Ramos (cell line): ENCODE results near the gene FBLIM1.
"Not testable (repeated sequence)": the region's sequence is repeated elsewhere in the genome, so short reads cannot be mapped to it uniquely, and the experiment has no call there.

Source experiments
- in situ Hi-C: fragments of 300-500 bp; cut with MboI; formaldehyde crosslinking; loops from one replicate; pipeline ENCODE4 v1.14.3; 2022; ENCODE audit warnings: low sequenced_read_pairs; ENCODE audit not compliant: unreplicated experiment

The FBLIM1 gene

GRCh38 chr1:15803380-15803779 lies 44.8 kb downstream of the FBLIM1 start:
- in situ Hi-C loops, result no loop called here

DNA sequence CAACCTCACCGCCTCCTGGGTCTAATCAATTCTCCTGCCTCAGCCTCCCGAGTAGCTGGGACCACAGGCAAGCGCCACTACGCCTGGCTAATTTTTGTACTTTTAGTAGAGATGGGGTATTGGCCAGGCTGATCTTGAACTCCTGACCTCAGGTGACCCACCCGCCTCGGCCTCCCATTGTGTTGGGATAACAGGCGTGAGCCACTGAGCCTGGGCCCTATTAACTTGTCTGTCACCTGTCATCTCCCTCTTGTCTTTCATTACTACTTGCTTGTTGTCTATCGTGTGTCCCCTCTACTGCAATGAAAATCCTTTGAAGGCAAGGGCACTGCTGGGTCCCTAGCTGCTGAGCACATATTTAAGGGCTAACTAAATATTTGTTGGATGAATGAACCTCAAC lies 45.5 kb downstream of the FBLIM1 start:
- in situ Hi-C loops, result no loop called here

DNA sequence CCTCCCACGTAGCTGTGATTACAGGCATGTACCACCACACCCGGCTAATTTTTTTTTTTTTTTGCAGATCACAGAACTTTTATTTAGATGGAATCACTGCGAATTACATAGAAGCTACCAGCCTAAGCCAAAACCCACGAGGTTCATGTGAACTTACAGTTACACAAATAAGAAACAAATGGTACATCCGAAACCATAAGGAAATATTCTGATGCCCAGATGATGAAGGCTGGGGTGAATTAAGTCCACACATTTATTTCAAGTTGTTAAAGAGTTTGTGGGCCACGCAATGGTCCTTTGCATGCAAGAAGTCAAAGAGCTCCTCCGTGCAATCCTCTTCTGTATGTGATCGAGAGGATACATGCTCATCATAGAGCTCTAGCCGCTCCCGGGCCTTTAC lies 48.5 kb downstream of the FBLIM1 start:
- in situ Hi-C loops, result no loop called here

- in situ Hi-C loops, result not testable (repeated sequence)
Observed at GRCh38 chr1:15807549-15807948, 49.0 kb downstream of the FBLIM1 start, which contains the start of gene UQCRHL. TSS of gene UQCRHL (minus strand) at chr1:15807649. CDS start at chr1:15807649, 0 bp downstream.

- in situ Hi-C loops, result no loop called here
Observed at GRCh38 chr1:15808955-15809354, 50.4 kb downstream of the FBLIM1 start.

DNA sequence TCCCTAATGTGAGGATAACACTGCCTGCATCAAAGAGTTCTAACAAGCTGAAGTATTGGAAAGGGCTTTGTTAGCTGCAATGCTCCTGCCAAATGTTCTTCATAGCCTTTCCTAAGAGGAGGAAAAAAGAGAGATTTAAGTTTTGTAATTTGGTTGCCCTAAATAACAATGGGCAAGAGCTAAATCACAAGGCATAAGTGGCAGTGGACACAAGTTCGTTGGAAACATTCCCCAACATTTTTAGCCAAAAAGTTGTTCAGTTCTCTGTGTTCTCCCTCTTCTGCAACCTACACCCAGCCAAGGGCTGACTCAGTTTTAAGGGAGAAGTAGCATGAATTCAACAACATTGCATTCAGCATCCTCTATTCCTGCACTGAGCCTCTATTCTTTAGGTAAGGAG lies 51.5 kb downstream of the FBLIM1 start:
- in situ Hi-C loops, result no loop called here

- in situ Hi-C loops, result no loop called here
Observed at GRCh38 chr1:15816674-15817073, 58.1 kb downstream of the FBLIM1 start.

- in situ Hi-C loops, result no loop called here
Observed at GRCh38 chr1:15820478-15820877, 61.9 kb downstream of the FBLIM1 start.

DNA sequence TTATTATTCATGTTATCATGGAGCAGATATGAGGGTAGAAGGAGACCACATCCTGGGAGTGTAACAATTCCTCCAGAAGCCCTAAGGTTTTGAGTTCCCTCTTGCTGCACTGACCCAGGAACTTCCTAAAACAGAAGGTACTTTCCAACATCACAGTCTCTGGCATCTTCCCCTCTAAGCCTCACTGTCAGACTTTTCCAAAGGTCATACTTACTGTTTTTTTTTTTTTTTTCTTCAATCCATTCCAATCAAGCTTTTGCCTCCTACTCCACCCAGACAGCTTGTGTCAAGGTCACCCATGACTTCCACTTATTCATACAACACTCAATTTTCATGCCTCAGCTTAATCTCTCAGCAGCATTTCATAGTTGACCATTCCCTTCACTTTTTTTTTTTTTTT lies 67.2 kb downstream of the FBLIM1 start:
- in situ Hi-C loops, result no loop called here

GRCh38 chr1:15826810-15827507 lies 68.4 kb downstream of the FBLIM1 start:
- in situ Hi-C loops, result no loop called here

DNA sequence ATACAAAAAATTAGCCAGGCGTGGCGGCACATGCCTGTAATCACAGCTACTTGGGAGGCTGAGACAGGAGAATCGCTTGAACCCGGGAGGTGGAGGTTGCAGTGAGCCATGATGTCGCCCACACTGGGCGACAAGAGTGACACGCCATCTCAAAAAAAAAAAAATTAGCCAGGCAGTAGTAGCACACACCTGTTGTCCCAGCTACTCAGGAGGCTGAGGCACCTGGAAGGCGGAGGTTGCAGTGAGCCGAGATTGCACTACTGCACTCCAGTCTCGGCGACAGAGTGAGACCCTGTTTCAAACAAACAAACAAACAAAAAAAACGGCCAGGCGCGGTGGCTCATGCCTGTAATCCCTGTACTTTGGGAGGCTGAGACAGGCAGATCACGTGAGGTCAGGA lies 69.0 kb downstream of the FBLIM1 start:
- in situ Hi-C loops, result not testable (repeated sequence)

- in situ Hi-C loops, result not testable (repeated sequence)
Observed at GRCh38 chr1:15828931-15829330, 70.3 kb downstream of the FBLIM1 start.

DNA sequence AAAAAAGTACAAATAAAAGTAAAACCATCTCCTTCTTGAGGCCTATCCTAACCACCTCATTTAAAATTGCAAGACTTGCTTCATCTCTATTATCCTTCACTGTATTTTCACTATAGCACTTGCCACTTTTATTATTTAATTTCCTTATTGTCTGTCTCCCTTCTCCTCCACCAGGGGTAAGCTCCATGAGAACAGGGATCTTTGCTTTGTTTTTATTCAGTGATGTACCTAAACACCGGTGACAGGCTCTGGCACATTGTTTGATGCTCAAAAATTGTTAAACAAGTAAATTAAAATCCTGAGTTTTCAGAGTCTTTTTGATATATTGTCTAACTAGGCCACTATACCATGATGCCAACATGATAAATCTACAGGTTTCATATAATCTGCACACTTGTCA lies 71.7 kb downstream of the FBLIM1 start:
- in situ Hi-C loops, result no loop called here

DNA sequence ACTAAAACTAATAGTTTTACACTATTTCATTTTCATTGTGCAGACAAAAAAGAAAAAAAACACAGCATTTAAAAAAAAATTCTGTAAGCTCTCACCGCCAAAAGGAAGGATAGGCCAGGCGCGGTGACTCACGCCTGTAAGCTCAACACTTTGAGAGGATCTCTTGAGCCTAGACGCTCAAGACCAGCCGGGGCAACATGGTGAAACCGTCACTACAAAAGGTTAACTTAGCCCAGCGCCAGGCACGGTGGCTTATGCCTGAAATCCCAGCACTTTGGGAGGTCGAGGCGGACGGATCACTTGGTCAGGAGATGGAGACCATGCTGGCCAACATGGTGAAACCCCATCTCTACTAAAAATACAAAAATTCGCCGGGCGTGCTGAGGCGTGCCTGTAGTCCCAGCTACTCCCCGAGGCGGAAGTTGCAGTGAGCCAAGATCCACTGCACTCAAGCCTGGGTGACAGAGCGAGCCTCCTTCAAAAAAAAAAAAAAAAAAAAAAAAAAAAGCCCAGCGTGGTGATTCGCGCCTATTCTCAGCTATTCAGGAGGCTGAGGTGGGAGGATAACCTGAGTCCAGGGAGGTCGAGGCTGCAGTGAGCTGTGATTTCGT lies 74.6 kb downstream of the FBLIM1 start:
- in situ Hi-C loops, result no loop called here

DNA sequence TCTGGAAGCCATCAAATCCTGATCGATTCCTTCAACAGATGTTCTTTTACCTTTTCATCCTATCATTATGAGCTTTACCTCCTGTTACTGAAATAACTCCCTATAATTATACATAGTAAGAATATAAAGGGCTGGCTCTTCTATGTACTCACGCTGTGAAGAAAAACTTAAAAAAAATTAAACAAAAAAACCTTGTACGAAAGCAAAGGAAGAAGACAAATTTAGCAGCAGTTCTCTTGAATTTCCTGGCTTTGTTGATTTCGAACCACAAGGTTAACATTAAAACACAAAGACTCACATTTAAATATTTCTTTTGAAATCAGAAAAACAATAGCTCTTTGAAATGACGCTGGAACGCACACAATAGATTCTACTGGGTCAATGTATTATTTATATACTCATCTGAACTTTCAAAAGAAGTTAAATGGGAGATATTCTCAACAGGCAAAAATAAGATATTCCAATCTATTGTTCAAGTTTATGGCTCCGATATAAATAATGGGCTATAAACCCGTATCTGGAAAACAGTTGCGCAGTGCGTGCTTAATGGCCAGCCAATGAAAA lies 75.3 kb downstream of the FBLIM1 start:
- in situ Hi-C loops, result no loop called here

DNA sequence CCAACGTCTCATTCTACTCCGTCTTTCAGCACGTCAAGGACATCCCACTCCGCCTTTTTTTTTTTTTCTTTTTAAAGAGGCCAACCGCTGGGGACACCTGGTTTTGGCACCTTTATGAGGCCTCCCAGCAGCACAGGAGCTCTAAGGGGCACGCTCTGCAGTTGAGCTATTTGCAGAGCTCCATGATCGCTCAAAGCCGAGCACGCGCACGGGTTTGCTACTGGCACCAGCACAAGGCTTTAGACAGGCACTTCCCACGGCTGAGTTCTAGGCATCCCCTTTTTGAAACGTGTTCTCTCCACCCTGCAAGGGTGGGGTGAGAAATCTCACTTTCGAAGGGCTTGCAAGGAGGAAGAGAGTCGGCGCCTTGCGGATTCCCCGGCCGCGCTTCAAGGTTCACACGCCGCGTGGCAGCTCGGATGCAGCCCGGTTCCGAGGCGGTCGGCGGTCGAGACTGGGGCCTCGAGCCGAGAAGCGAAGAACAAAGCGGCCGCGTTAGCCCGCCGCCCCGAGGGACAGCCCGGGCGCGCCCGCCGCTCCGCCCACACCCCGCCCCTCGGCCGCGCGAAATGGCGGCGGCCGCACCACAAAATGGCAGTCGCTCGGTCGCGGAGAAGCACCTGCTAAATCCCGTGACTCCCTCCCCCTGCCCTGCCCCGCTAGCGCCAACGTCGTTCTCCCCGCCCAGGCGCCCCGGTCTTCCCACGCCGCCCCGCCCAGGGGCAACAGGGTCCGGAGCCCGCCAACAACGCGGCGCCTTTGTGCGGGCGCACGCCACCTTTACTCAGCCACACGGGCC lies 76.0 kb downstream of the FBLIM1 start:
- in situ Hi-C loops, result no loop called here

DNA sequence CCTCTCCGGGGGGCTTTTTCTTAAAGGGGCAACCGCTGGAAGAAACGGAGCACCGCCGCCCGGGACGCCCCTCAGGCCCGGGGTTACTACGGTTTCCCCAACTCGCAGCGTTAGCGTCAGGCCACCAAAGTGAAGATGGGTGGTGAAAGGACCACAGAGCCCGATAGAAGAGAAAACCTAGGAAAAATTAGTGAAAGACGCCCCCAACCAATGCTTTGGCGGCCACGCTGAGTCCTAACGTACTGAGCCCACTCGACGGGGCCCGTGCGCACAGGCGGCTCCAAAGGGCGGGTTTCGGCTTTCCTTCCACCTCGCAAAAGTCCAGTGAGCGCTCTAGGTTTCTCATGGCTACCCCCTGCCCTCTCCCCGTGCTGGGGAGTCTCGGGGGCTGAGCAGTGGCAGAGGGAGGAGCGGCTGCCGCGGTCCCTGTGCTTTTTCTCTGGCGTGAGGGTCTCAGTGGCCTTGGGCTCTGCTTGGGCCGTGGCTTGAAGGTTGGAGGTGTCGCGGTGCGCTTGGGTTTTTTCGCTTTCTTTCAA lies 76.7 kb downstream of the FBLIM1 start:
- in situ Hi-C loops, result no loop called here

- in situ Hi-C loops, result no loop called here
Observed at GRCh38 chr1:15835741-15836510, 77.3 kb downstream of the FBLIM1 start.
